Loucy (cell line): ENCODE data around the gene MLXIPL.

Experiments used
- CTCF ChIP-seq: fragments of 200-600 bp; sonication (generic); conservative IDR thresholded peaks from 2 replicates; pipeline ENCODE4 v1.5.1; 2014; ENCODE audit warnings: mild to moderate bottlenecking, antibody characterized with exemption, low read length
- EZH2phosphoT487 ChIP-seq: fragments of 200-600 bp; IDR thresholded peaks from 2 replicates; pipeline ENCODE4 v1.6.1; 2018; ENCODE audit warnings: antibody characterized with exemption, mild to moderate bottlenecking, moderate library complexity, borderline replicate concordance

GRCh38 chr7:73628504-73628903, 4.2 kb upstream of the MLXIPL start:
- TF ChIP-seq CTCF (no peak), EZH2phosphoT487 (no peak)
